Peyer's patch (tissue), 4 donors: ENCODE measurements around the gene CCDC93.

ENCODE experiments used
- CTCF ChIP-seq, 6 experiments: fragments of 450-650 bp in 4 of 6; fragments of 200-600 bp in 2 of 6; sonication (generic) in 1 of 6; IDR thresholded peaks; one replicate each; pipeline ENCODE4 v1.5.1; 2017 to 2019; ENCODE audit warnings: antibody characterized with exemption in 6 of 6, mild to moderate bottlenecking in 3 of 6, moderate library complexity in 1 of 6
- POLR2A ChIP-seq, 2 donors: fragments of 450-650 bp; IDR thresholded peaks; one replicate each; pipeline ENCODE4 v1.5.1; 2017; ENCODE audit warnings: antibody characterized with exemption in 2 of 2, mild to moderate bottlenecking in 2 of 2, moderate library complexity in 2 of 2

DNA sequence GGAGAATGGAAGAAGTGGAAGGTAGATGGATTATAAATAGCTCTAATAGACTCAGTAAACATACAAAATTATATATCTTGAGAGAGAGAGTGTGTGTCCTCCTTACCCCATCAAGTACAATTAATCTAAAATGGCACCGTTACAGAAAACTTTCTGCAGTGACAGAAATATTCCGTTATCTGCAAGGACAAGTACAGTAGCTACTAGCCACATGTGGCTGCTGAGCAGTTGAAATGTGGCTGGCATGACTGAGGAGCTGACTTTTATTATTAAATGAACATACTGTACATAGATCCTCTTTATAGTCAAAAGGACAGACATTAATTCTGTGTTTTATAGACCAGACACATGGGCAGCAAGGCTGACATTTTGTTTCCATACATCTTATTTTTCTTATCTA is 7.0 kb downstream of the CCDC93 start:
- TF ChIP-seq CTCF (IDR thresholded peaks at IDR 0.05) (no peak), POLR2A (IDR thresholded peaks at IDR 0.05) (no peak)
